CD14-positive monocyte (primary cell): ENCODE data around the gene STX17. TPM values are rescaled to one million over a fixed set of nuclear protein-coding genes. Genes with fewer than 3 reads are reported as not detected.

Experiments
- DNase-seq, 3 donors: peaks; one replicate each; pipeline ENCODE4 v3.0.0-alpha.2; 2011 to 2022
- H2AFZ ChIP-seq: 2 replicates; pipeline ENCODE4 v1.6.0; 2012; ENCODE audit warnings: mild to moderate bottlenecking, low read depth, low read length, inconsistent platforms; ENCODE audit not compliant: insufficient read depth, poor library complexity, severe bottlenecking
- H3K27ac ChIP-seq, 2 donors: 1 replicate in 1 of 2; 2 replicates in 1 of 2; pipeline ENCODE4 v1.5.1; 2012 to 2013; ENCODE audit warnings: low read length in 2 of 2, control low read depth in 1 of 2, inconsistent platforms in 1 of 2, low read depth in 1 of 2, mild to moderate bottlenecking in 1 of 2
- H3K27me3 ChIP-seq, 2 donors: one replicate each; pipeline versions ENCODE4 v1.6.0 to v1.6.1; 2011 to 2013; ENCODE audit warnings: low read length in 2 of 2; ENCODE audit not compliant: control insufficient read depth in 2 of 2, insufficient read depth in 2 of 2
- H3K36me3 ChIP-seq, 2 donors: replicated peaks in 1 of 2; 1 replicate in 1 of 2; 2 replicates in 1 of 2; pipeline versions ENCODE4 v1.5.1 to v1.6.1; 2012 to 2013; ENCODE audit warnings: low read length in 2 of 2, control low read depth in 1 of 2, inconsistent platforms in 1 of 2, mild to moderate bottlenecking in 1 of 2; ENCODE audit not compliant: insufficient read depth in 2 of 2, control insufficient read depth in 1 of 2
- H3K4me1 ChIP-seq, 2 donors: 1 replicate in 1 of 2; 2 replicates in 1 of 2; pipeline versions ENCODE4 v1.5.1 to v1.6.1; 2012 to 2013; ENCODE audit warnings: low read length in 2 of 2, control low read depth in 1 of 2, inconsistent platforms in 1 of 2, mild to moderate bottlenecking in 1 of 2, moderate library complexity in 1 of 2; ENCODE audit not compliant: insufficient read depth in 2 of 2, control insufficient read depth in 1 of 2
- H3K4me2 ChIP-seq: replicated peaks from 2 replicates; pipeline ENCODE3; 2012; ENCODE audit warnings: low read length, moderate library complexity, mild to moderate bottlenecking; ENCODE audit not compliant: poor library complexity, severe bottlenecking; ENCODE audit errors: extremely low read depth
- H3K4me3 ChIP-seq, 3 experiments: fragments of 200-600 bp in 1 of 3; sonication (generic) in 1 of 3; replicated peaks in 1 of 3; 1 replicate in 2 of 3; 2 replicates in 1 of 3; pipeline ENCODE4 v1.5.1; 2011 to 2013; ENCODE audit warnings: low read length in 3 of 3, mild to moderate bottlenecking in 3 of 3, control low read depth in 2 of 3, low read depth in 2 of 3, inconsistent platforms in 1 of 3, moderate library complexity in 1 of 3
- H3K79me2 ChIP-seq: 2 replicates; pipeline ENCODE4 v1.6.0; 2012; ENCODE audit warnings: mild to moderate bottlenecking, control low read depth, inconsistent platforms, low read length, moderate library complexity; ENCODE audit not compliant: insufficient read depth
- H3K9ac ChIP-seq: 2 replicates; pipeline ENCODE4 v1.6.0; 2017; ENCODE audit warnings: low read length, mild to moderate bottlenecking; ENCODE audit not compliant: insufficient read depth, poor library complexity, severe bottlenecking
- H3K9me3 ChIP-seq, 2 donors: replicated peaks in 1 of 2; 1 replicate in 1 of 2; 2 replicates in 1 of 2; pipeline versions ENCODE4 v1.5.1 to v1.6.1; 2012 to 2013; ENCODE audit warnings: low read length in 2 of 2, control low read depth in 1 of 2; ENCODE audit not compliant: control insufficient read depth in 1 of 2, insufficient read depth in 1 of 2
- H4K20me1 ChIP-seq: 2 replicates; pipeline ENCODE4 v1.6.0; 2012; ENCODE audit warnings: mild to moderate bottlenecking, low read length, control low read depth, moderate library complexity; ENCODE audit not compliant: insufficient read depth
- H3K27ac Mint-ChIP-seq, 7 donors: one replicate each; pipeline ENCODE4 v1.8.0; 2020; ENCODE audit warnings: mild to moderate bottlenecking in 7 of 7, mixed read lengths in 7 of 7, moderate library complexity in 6 of 7, inconsistent platforms in 2 of 7
- H3K27me3 Mint-ChIP-seq, 3 donors: one replicate each; pipeline ENCODE4 v1.8.0; 2021 to 2022; ENCODE audit warnings: low read depth in 3 of 3, mild to moderate bottlenecking in 3 of 3, mixed read lengths in 3 of 3, moderate library complexity in 3 of 3, inconsistent platforms in 1 of 3
- H3K36me3 Mint-ChIP-seq, 2 donors: one replicate each; pipeline ENCODE4 v1.8.0; 2020; ENCODE audit warnings: mixed read lengths in 2 of 2, inconsistent platforms in 1 of 2, mild to moderate bottlenecking in 1 of 2
- H3K4me1 Mint-ChIP-seq: one replicate; pipeline ENCODE4 v1.8.0; 2020; ENCODE audit warnings: mild to moderate bottlenecking, mixed read lengths
- H3K4me3 Mint-ChIP-seq, 2 donors: one replicate each; pipeline ENCODE4 v1.8.0; 2020; ENCODE audit warnings: mild to moderate bottlenecking in 2 of 2, mixed read lengths in 2 of 2, moderate library complexity in 1 of 2
- H3K9me3 Mint-ChIP-seq, 7 donors: one replicate each; pipeline ENCODE4 v1.8.0; 2020 to 2022; ENCODE audit warnings: mixed read lengths in 7 of 7, mild to moderate bottlenecking in 6 of 7, moderate library complexity in 6 of 7, inconsistent platforms in 2 of 7
- CTCF ChIP-seq: fragments of 200-600 bp; IDR thresholded peaks from one replicate; pipeline ENCODE4 v1.8.0; 2022; ENCODE audit warnings: antibody characterized with exemption, mild to moderate bottlenecking
- WGBS: methylation state at CpG from one replicate; pipeline ENCODE4 v1.1.5; 2013; ENCODE audit warnings: missing lambda C conversion rate; ENCODE audit not compliant: insufficient coverage; 5-methylcytosine and 5-hydroxymethylcytosine counted together
- intact Hi-C, 2 donors: fragments of 100-400 bp; cut with micrococcal nuclease; formaldehyde crosslinking; loops; one replicate each; pipeline versions ENCODE4 v1.15.0 to v1.15.1; 2023
- polyA plus RNA-seq, 3 donors: library from polyadenylated mRNA; depleted of rRNA in 1 of 3; unstranded in 2 of 3; stranded (reverse) in 1 of 3; fragments of 300-500 nt in 2 of 3; fragments of >200 nt in 1 of 3; fragmentation: Illumina TruSeq in 2 of 3; gene quantifications; 1 replicate in 2 of 3; 2 replicates in 1 of 3; pipeline ENCODE4 v1.2.3, GENCODE V29; 2012 to 2021

STX17 gene
- polyA plus RNA-seq, 3 donors: 10.3 to 16.8 (median 10.6) TPM

GRCh38 chr9:99911600-99911999, 5.1 kb downstream of the STX17 start:
- WGBS: 99% methylated on average over 7 of the region's 7 CpGs
- TF ChIP-seq CTCF: no peak
- H3K27me3 Mint-ChIP-seq: peaks cover 0 to 1% (median 0%) of the 10 kb centered on the region in 3 donors
- H3K27ac Mint-ChIP-seq: peak overlapping the region in 1 of 7 donors; percentile 38
- Histone ChIP-seq H4K20me1 (no peaks in the 10 kb centered on the region), H3K9me3 (no peaks in the 10 kb centered on the region), H3K9ac (no peak overlapping the region), H3K4me2 (no peak overlapping the region), H3K4me1 (peaks cover 3 to 11% of the 10 kb centered on the region in 2 donors), H2AFZ (no peak overlapping the region), H3K27me3 (no peaks in the 10 kb centered on the region), H3K4me3 (no peak overlapping the region), H3K27ac (no peak overlapping the region), H3K36me3 (peaks cover 10 to 13% of the 10 kb centered on the region in 2 donors), H3K79me2 (peaks cover 15% of the 10 kb centered on the region)
- H3K36me3 Mint-ChIP-seq: peaks cover 20 to 26% of the 10 kb centered on the region in 2 donors
- H3K4me1 Mint-ChIP-seq: peaks cover 15% of the 10 kb centered on the region
- no peak for DNase-seq
- H3K4me3 Mint-ChIP-seq: no peak overlapping the region
- H3K9me3 Mint-ChIP-seq: peaks cover 0 to 3% (median 0%) of the 10 kb centered on the region in 7 donors
- intact Hi-C loops: no loop called here

- no peaks in the 10 kb centered on the region for H3K27me3 ChIP-seq
- no peak for DNase-seq
- H3K9ac ChIP-seq: no peak overlapping the region
- H2AFZ ChIP-seq: no peak overlapping the region
- intact Hi-C loops: no loop called here
- peaks cover 60 to 64% of the 10 kb centered on the region in 2 donors for H3K36me3 Mint-ChIP-seq
- H3K27me3 Mint-ChIP-seq: no peaks in the 10 kb centered on the region
- no peak for TF ChIP-seq CTCF
- H3K27ac ChIP-seq: no peak overlapping the region
- WGBS: no CpG with 5 or more reads among the region's 1 CpG
- H3K4me1 ChIP-seq: no peaks in the 10 kb centered on the region
- H3K4me3 Mint-ChIP-seq: no peak overlapping the region
- no peaks in the 10 kb centered on the region for H3K79me2 ChIP-seq
- no peaks in the 10 kb centered on the region for H4K20me1 ChIP-seq
- H3K4me1 Mint-ChIP-seq: no peaks in the 10 kb centered on the region
- H3K9me3 Mint-ChIP-seq: peaks cover 0 to 3% (median 0%) of the 10 kb centered on the region in 7 donors
- H3K27ac Mint-ChIP-seq: no peak overlapping the region
- H3K4me2 ChIP-seq: no peak overlapping the region
- peaks cover 35 to 62% of the 10 kb centered on the region in 2 donors for H3K36me3 ChIP-seq
- no peaks in the 10 kb centered on the region for H3K9me3 ChIP-seq
- no peak overlapping the region for H3K4me3 ChIP-seq
Measured at GRCh38 chr9:99916650-99917049, 10.2 kb downstream of the STX17 start.
